Forelimb muscle (tissue), 1 donor: ENCODE results near the gene ARL5A. TPM values are rescaled to one million over a fixed set of nuclear protein-coding genes. Genes with fewer than 3 reads are reported as not detected.

Source experiments
- DNase-seq: peaks from one replicate; pipeline ENCODE4 v3.0.0-alpha.2; 2013; ENCODE audit warnings: low read depth
- polyA plus RNA-seq: library from polyadenylated mRNA; unstranded; fragments of 120-200 nt; gene quantifications from one replicate; pipeline ENCODE4 v1.2.1, GENCODE V29; 2013; ENCODE audit not compliant: insufficient read length

The ARL5A gene
- polyA plus RNA-seq, 1 donor = 21.7 TPM

DNA sequence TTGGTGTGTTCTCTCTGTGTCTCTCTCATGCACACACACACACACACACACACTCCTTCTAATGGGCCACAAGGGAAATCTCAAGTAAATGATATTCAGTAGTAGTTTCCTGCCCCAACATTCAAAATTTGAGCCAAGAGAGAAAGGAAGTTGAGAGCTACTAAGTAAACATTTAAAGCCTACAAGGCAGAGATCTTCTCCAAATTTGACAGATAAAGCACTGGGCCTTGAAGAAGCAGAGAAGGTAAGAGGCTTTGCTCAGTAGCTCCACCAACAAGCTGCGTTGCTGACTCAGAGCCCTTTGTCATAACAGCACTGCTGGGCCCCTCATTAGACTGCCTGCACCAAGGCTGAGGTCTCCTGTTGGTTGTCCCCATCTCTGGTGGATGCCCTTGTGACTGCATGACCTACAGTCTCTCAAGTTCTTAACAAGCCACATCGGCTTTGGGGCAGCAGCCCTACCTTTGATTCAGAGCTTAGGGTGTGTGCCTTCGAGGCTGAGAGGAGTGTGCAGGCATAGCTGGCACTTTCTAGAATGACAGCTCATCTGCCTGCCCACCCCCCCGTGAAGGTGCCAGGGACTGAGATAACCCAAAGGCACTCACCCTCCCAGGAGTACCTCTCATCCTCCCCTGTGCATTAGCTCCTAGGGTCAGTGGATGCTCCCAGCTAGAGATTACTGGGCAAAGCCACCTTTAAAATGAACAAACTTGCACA, 61.6 kb downstream of the ARL5A start:
- no peak for DNase-seq

DNA sequence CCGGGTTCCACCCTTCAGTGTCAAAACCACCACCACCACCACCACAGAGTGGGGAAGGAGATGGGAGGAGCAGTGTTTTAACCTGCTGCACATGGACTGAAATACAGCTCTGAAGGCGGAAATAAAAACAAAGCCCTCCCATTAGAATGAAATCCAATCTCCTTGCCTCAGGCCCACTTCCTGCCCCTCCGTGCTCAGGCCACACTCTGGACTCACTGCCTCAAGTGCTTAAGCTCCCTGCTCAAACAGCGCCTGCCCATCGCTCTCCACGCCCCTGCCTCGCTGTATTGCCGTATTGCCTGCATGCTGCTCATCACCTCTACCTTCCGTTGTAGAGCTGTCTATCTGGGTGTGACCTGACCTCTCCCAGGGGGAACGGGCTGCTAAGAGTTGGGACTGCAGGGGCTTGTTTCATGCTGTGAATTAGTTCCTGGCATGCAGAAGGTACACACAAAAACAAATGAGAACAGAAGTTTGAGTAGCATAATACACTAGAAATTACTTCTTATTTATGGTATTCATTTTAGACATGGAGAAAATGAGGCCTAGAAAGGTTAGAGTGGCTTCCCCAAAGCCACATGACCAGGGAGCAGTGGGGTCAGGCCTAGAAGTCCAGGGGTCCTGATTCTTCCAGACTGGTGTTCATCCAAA, 62.3 kb downstream of the ARL5A start:
- DNase-seq = no peak

DNA sequence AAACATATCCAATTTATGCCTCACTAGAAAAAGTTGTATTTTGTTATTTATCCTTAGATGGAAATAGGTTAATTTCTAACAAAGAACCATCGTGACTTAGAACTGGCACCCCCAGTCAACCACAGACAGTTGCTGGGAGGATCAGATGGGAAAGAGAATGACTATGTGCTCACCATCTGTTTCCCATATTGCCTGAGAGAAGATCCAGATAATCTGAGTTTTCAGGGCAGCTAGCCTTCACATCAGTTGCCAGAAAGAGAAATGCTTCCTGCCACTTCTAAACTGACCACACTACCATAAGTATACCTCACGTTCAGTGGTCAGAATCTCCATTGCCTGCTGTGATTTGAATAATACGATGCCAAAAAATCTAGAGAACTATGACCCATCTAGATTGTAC, 65.5 kb downstream of the ARL5A start:
- no peak for DNase-seq

DNA sequence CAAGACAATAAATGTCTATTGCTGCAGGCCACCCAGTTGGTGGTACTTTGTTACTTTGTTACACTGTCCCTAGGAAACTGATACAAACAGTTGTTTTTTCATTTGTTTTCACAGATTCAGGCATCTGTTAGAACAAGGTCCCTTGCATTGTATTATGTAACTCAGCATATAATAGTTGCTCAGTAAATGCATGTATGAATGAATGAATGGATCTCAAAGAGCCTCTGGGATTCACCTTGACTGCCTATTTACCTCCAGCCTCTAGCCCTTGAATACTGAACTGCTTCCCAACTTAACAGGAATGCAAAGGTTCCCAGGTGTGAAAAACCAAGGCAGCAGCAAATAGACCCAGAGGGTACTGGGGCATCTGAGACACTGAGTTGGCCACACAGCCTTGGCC, 66.5 kb downstream of the ARL5A start:
- DNase-seq = no peak

DNA sequence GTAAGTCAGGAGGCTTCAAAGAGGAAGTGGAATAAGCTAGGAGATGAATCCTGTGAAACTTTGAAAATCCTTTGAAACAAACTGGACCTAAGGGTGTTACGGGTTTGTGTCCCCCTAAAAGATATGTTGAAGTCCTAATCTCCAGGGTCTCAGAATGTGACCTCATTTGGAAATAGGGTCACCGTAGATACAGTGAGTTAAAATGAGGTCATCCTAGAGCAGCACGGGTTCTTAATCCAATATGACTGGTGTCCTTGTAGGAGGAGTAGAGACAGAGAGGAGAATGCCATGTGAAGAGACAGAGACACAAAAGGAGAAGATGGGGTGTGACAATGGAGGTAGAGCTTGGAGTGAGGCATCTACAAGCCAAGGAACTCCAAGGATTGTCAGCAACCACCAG, 67.0 kb downstream of the ARL5A start:
- DNase-seq = no peak

DNA sequence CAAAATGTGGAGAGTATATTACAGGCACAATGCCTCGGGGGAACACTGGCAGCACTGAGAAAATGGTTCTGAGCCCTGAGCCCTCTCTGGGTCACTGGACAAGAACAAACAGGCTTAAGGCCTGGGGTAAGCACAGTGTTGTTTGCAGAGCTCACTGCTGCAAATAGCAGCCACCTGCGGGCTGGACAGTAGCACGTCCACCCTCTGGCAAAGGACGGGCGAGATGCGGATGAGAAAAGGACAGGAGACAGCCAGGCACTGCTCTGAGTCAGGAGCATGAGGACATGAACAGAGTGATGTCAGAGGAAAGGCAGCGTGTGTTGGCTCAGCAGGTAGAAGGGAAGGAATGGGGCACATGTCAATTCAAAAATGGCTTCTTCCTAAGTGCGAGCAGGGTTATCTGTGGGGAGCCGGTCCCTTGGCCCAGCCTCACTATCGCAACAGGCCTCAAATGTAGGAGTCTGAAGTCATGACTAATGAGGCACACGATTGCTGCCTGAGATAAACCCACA, 68.0 kb downstream of the ARL5A start:
- DNase-seq = no peak

DNA sequence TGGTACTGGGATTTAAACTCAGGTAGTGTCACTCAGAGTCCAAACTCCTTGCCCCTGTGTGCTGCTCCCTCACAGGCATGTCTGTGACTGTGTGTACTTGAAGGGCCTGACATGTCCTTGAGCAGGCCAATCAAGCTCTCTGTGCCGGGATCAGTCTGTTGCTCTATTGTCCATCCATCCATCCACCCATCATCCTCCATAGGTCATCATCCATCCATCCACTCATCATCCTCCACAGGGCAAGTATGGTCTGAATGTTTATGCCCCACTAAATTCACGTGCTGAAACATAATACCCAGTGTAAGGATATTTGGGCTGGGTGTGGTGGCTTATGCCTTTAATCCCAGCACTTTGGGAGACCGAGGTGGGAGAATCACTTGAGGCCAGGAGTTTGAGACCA, 69.5 kb downstream of the ARL5A start:
- no peak for DNase-seq

DNA sequence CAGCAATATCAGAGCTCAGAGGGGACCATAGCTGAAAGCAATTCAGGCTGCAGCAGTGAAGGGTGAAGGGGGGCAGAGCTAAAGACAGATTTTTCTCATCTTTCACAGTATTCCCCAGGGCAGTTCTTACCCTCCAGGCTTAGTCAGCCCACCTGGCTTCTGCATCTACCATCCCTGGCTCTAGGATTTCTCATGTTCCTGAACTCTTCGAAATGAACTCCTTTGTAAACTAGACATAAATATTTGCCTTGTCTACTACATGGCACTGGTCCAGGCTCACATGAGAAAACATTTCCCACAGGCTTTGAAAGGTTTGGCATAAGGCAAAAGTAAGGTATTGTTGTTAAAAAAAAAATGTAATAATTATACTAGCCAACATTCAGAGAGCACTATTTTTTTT, 70.4 kb downstream of the ARL5A start:
- DNase-seq = no peak

DNA sequence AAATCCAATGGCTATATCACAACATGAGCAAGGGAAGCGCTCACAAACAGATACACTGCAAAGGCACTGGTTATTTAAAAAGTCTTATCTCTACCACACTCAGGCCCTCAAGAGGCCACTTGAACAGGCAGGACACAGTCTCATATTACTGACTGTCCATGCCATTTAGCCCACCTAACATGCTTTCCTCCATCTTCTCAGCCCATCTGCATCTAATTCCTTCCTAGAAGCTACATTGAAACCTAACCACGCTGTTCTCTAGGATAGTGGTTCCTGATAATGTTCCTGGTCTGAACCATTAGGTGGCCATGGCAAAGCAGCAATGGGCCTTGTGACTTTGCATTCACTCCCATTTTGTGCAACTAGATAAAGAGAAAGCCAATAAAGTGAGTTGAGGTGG, 71.4 kb downstream of the ARL5A start:
- no peak for DNase-seq

DNA sequence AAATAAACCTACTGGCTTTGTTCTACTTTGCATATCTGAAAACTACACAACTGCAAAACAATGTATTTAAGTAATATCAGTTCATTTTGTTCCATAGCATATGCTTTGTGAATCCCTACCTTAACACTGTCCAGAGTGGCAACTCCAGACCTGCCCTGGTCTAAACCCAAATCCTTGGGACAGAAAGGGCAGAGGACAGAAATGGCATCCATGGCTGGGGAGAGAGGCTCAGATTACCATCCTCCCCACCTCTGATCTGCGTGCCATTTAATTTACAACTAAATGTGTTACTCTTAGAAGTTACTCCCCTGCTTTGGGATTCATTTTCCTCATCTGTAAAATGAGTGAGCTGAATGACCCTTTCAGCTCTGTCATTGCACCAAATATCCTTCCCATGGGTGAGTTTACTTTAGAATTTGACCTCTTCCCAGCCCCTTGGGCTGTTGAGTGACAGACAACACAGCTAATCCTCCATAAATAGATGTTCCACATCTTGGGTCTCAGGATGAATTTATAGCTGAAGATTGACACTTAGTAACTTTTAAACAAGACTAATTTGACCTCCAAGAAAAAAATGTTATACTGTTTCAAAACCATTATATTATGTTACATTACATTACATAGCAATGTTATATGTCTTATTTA, 73.8 kb downstream of the ARL5A start:
- no peak for DNase-seq

DNA sequence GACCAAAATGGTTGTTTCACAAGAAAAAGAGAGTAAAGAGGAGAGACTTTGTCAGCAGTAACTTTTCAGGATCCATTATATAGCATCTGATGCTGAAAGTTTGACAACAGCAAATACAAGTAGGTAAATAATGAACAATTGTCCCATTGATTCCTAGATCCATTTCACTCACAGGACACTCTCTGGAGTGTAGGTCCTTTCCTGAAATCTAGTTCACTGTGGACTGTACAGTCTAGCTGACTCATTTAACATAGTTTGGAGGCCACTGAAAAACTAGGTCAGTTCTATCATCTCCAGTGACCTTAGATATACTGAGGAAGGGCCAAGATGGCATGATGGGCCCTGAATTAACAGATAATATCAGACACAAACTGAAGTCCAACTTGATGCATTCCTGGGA, 74.7 kb downstream of the ARL5A start:
- DNase-seq = no peak

Other genes starting within 250 kb of the ARL5A start
- gene NEB, start 93.9 kb downstream of the ARL5A start, polyA plus RNA-seq = 1,544 TPM